Tibial artery (tissue), 4 donors: ENCODE results near the gene KRT6B.

ENCODE experiments used
- DNase-seq, 2 donors: peaks; one replicate each; pipeline ENCODE4 v3.0.0-alpha.2; 2019
- H3K27ac ChIP-seq, 2 donors: fragments of 200-600 bp; sonication (generic) in 1 of 2; 1 replicate in 1 of 2; 2 replicates in 1 of 2; pipeline ENCODE4 v1.5.1; 2018 to 2019; ENCODE audit warnings: mild to moderate bottlenecking in 1 of 2
- H3K27me3 ChIP-seq, 2 donors: fragments of 200-600 bp; sonication (generic) in 1 of 2; one replicate each; pipeline versions ENCODE4 v1.5.1 to v1.6.0; 2016 to 2019
- H3K36me3 ChIP-seq, 3 donors: fragments of 200-600 bp; sonication (generic) in 2 of 3; one replicate each; pipeline ENCODE4 v1.5.1; 2016 to 2019; ENCODE audit warnings: mild to moderate bottlenecking in 2 of 3
- H3K4me1 ChIP-seq, 4 donors: fragments of 200-600 bp; sonication (generic) in 2 of 4; 1 replicate in 3 of 4; 2 replicates in 1 of 4; pipeline ENCODE4 v1.5.1; 2016 to 2019
- H3K4me3 ChIP-seq, 2 donors: fragments of 200-600 bp; sonication (generic) in 1 of 2; 1 replicate in 1 of 2; 2 replicates in 1 of 2; pipeline ENCODE4 v1.5.1; 2018 to 2019; ENCODE audit warnings: mild to moderate bottlenecking in 2 of 2
- H3K9me3 ChIP-seq, 3 donors: fragments of 200-600 bp; sonication (generic) in 1 of 3; one replicate each; pipeline ENCODE4 v1.5.1; 2016 to 2019
- CTCF ChIP-seq, 2 experiments: fragments of 200-600 bp in 1 of 2; fragments of 450-650 bp in 1 of 2; IDR thresholded peaks; one replicate each; pipeline ENCODE4 v1.5.1; 2017 to 2019; ENCODE audit warnings: antibody characterized with exemption in 2 of 2, mild to moderate bottlenecking in 1 of 2, moderate library complexity in 1 of 2
- intact Hi-C: fragments of 100-400 bp; cut with DNase I; formaldehyde crosslinking; loops from one replicate; pipeline ENCODE4 v1.15.0; 2023; ENCODE audit warnings: low total_unique reads

The KRT6B gene

GRCh38 chr12:52432559-52433207 is 19.3 kb downstream of the KRT6B start:
- no peak for DNase-seq
- H3K9me3 ChIP-seq: no peaks in the 10 kb centered on the region
- no peak for TF ChIP-seq CTCF (IDR thresholded peaks at IDR 0.05)
- H3K4me3 ChIP-seq: no peak overlapping the region
- no peaks in the 10 kb centered on the region for H3K36me3 ChIP-seq
- no peak overlapping the region for H3K27ac ChIP-seq
- H3K4me1 ChIP-seq: no peaks in the 10 kb centered on the region
- intact Hi-C loops: no loop called here
- H3K27me3 ChIP-seq: peaks cover 0 to 28% of the 10 kb centered on the region in 2 donors

DNA sequence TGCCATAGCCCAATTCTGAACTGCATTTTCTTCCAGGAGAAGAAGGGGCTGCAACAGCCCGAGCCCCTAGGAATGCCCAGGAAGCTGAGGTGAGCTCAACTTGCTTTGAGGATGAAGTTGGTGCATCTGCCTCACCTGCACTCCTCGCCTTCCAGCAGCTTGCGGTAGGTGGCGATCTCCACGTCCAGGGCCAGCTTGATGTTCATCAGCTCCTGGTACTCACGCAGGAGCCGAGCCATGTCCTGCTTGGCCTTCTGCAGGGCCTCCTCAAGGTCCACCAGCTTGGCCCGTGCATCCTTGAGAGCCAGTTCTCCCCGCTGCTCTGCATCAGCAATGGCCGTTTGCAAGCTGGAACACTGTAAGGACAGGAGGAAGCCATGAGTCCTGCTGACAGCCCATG is 23.8 kb downstream of the KRT6B start:
- Histone ChIP-seq H3K4me1 (peaks cover 0 to 8% (median 0%) of the 10 kb centered on the region in 4 donors), H3K36me3 (no peaks in the 10 kb centered on the region), H3K9me3 (no peaks in the 10 kb centered on the region), H3K4me3 (no peak overlapping the region), H3K27me3 (peaks cover 0 to 13% of the 10 kb centered on the region in 2 donors), H3K27ac (no peak overlapping the region)
- no peak for TF ChIP-seq CTCF (IDR thresholded peaks at IDR 0.05)
- DNase-seq: no peak
- intact Hi-C loops: no loop called here

DNA sequence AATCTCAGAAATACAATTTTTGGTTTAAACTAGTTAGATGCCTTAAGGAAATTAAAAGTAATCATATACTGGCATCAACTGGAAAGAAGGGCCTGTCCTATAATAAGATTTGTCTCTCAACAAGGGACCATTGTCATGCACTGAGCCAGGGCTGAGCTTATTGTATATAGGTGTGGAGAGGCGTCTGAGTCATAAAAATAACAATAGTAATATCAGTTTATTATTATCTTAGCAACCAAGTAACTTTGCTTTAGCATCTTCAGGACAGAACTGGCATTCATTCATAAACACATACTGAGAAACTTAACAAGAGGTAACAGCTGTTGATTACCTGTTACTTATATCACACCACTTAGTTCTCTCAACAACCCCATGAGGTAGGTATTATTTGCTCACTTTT is 24.9 kb downstream of the KRT6B start:
- intact Hi-C loops: no loop called here
- H3K4me1 ChIP-seq: peaks cover 0 to 8% (median 0%) of the 10 kb centered on the region in 4 donors
- H3K4me3 ChIP-seq: no peak overlapping the region
- no peak for TF ChIP-seq CTCF (IDR thresholded peaks at IDR 0.05)
- peaks cover 0 to 9% of the 10 kb centered on the region in 2 donors for H3K27me3 ChIP-seq
- H3K27ac ChIP-seq: no peak overlapping the region
- H3K36me3 ChIP-seq: no peaks in the 10 kb centered on the region
- no peaks in the 10 kb centered on the region for H3K9me3 ChIP-seq
- no peak for DNase-seq

DNA sequence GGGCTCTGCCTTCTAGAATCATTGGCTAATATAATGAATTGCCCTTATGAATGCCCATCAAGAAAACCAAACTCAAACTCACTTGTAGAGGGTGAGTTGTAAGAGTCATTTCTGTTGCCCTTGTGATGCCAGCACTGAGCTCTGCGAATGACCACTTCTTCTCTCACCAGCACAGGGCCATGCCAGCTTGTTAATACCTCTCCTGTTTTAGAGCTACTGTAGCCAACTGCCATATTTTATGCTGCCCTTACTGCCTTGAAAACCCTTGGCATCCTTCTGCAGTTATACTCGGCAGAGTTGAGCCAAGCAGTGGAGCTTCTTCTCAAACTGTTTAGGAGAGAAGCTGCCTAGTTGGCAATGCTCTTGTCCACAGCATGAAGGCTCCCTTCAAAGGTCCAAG is 25.9 kb downstream of the KRT6B start:
- Histone ChIP-seq H3K4me1 (peaks cover 0 to 8% (median 0%) of the 10 kb centered on the region in 4 donors), H3K4me3 (no peak overlapping the region), H3K36me3 (no peaks in the 10 kb centered on the region), H3K9me3 (no peaks in the 10 kb centered on the region), H3K27me3 (no peaks in the 10 kb centered on the region), H3K27ac (no peak overlapping the region)
- no peak for DNase-seq
- intact Hi-C loops: no loop called here
- no peak for TF ChIP-seq CTCF (IDR thresholded peaks at IDR 0.05)

DNA sequence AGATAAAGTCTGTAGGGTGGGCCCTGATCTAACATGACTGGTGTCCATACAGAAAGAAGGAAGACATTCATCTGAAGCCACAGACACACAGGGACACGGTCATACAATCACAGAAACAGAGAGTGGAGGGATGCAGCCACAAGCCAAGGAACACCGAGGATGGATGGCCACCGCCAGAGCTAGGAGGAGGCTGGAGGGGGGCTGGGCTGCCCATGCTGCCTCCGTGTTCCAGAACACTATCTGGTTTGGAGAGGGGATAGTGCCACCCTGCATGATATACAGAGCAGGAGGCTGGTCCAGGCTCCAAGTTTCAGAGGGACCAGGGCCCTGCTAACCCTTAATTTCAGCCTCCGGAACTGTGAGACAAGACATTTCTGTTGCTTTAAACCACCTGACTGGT is 26.5 kb downstream of the KRT6B start:
- no peak for TF ChIP-seq CTCF (IDR thresholded peaks at IDR 0.05)
- no peaks in the 10 kb centered on the region for H3K36me3 ChIP-seq
- H3K9me3 ChIP-seq: no peaks in the 10 kb centered on the region
- intact Hi-C loops: no loop called here
- no peak for DNase-seq
- H3K27ac ChIP-seq: no peak overlapping the region
- H3K4me1 ChIP-seq: peaks cover 0 to 8% (median 0%) of the 10 kb centered on the region in 4 donors
- H3K4me3 ChIP-seq: no peak overlapping the region
- no peaks in the 10 kb centered on the region for H3K27me3 ChIP-seq
